Activated effector memory CD4-positive, alpha-beta T cell treated with Interleukin-2 at 50 U/mL for 16 hours (primary cell): ENCODE measurements around the gene PPM1H.

Experiments used
- DNase-seq: peaks from one replicate; pipeline ENCODE4 v3.0.0-alpha.2; 2020

PPM1H gene

DNA sequence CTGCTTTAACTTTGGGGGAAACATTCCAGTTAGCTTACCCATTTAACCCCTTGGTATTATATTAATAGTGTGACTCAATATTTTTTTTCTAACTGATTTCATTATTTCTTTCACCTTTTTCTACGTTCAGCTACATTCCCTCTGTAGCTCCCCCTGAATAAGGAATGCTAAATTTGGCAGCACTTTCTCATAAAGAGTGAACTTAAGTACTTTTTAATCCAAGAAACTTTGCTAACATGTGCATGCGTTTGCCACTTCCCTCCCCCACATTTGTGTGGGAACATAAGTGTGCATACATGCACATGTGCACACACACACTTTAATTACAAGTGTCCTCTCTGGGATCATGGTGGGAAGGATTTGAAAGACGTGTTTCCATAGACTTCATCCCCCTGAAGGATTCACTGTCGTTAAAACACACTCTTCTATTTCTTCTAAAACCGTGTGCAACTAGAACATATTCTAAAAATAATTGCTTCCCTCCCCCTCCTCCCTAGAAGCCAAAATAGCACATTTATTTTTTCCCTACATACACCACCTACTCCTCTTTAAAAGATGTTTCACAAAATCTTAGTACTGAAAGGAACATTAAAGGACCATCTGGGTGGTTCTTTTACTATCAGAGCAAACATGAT lies 142.6 kb downstream of the PPM1H start:
- no peak for DNase-seq

DNA sequence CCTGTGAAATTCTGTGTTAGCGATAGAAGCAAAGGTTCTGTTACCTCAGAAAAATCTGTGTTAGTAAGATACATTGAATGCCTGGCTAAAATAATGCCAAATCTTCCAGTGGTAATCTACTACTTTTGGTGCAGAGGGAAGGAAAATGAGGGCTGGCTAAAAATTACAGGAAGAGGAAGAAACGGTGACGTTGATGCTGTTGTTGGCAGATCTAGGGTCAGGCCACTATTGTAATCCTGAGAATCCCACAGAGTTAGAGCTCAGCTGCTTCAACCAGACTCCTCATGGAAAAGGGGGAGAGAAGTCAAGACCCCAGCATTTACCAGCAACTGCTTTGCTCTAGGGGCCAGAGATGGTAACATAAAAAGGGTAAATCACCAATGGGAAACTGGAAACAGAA lies 145.1 kb downstream of the PPM1H start:
- no peak for DNase-seq

DNA sequence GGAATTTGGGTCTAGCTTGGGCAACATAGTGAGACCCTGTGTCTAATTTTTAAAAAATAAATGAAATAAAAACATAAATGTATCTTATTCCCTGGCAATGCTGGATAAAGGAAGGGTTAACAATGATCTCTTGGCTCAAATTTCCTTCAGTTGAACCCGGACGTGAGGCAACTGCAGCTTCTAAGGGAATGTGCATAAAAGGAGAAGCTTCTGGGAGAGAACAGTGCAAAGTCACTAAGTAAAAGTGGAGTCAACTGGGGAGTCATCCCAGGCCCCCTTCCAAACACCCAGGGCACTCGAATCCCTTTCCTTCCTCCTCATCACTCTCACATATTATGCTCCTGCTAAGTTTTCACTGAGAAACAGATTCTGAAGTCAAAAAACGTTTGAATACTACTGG lies 147.3 kb downstream of the PPM1H start:
- no peak for DNase-seq

DNA sequence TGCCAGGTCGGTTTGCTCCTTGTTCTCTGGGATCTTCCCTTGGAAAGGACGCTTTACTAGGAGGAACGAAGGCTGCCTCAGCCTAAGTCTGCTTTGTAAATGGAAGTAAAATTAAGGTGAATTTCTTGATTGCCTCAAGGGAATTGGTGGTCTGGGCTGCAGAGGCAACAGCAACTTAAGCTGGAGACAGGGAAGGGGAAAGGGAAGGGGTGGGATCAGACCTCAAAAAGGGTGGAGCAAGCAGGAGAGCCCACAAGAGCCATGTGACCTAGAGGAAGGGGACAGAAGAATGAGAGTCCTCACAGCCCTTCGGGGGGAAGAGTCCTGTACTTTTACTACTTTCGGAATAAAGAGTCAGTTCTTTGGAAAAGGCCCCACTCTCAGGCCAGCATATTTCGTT lies 147.9 kb downstream of the PPM1H start:
- no peak for DNase-seq

- no peak for DNase-seq
These were observed 148.9 kb downstream of the PPM1H start for GRCh38 chr12:62785941-62786559.

DNA sequence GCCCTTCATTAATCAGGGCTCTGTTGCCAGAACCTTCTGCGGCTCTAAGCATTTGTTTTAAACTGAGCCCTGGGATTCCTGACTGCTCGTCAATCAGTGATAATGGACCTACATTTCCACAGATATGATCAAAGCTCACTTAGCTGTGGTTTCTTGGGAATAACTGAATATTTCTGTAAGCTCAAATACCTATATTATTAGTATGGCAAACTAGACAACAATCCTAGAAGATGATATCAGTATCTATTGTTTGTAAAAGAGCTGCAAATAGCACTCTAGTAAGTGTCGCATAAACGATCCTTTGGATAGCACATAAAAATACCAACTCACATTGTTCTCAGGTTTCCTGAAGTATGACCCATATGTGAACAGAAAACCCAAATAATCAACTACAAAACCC lies 150.4 kb downstream of the PPM1H start:
- no peak for DNase-seq

DNA sequence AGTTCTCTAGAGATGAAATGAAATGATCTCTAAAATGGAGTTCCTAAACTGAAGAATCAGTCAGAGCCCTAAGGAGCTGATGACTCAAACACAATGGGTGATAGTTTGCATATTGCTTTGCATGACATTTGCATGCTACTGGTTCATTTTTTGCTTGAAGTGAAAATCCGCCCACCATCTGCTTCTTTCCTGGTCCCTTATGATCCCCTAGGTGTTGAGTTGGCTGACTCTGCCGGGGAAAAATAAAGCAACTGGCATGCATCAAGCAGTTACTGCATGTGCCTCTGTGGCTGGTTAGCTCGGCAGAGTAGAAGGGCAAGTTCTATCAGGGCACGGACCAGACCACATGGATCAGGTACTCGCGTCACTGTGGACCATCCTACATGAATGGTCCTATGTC lies 151.1 kb downstream of the PPM1H start:
- no peak for DNase-seq

DNA sequence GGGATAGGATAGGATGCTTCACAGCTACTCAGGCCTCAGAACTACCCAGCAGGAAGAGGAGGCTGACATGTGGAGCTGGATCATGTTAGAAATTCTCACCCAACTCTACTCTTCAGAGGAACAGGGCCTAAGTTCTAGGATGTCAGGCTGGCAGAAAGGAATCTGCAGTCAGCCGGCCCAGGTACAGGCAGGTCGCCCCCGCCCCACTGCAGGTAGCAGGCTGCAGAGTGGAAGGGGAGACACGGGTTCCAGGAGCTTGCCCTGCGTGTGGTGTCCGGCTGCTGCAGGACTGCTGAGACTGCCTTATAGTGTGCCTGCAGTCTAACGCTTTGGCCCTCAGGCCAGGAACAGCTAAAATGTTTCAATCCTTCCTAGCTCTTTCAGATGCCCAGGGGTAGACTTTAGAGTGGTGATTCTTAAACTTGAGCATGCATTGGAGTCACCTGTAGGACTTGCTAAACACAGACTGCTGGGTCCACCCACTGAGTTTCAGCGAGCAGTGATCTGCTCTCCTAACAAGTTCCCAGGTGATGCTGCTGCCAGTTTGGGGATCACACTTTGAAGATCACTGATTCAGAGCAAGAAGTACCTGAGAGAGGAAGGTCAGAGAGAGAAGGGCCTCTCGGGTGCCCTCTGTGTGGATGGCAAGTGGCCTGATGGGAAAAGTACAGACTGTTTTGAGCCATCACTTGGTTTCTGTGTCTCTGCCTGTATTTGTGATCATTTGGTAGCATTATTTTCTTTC lies 153.6 kb downstream of the PPM1H start:
- DNase-seq = no peak

DNA sequence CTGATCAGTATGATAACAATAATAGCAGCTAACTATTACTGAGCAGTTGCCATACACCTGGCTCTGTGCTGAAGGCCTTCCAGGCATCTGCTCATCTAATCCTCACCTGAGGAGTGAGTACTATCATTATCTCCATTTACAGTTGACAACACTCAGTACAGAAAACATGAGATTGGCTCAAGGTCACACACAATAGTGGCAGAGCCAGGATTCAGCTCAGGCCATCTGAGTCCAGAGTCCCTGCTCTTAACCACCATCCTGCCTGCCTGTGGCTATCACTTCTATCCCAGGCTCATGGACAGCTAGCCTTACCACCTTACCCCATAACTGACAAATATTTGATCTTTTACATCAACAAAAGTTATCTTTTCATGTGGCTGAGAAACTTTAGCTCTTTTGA lies 155.5 kb downstream of the PPM1H start:
- DNase-seq = no peak

- no peak for DNase-seq
These were observed 156.8 kb downstream of the PPM1H start for GRCh38 chr12:62778187-62778586.

GRCh38 chr12:62776997-62777396 lies 158.0 kb downstream of the PPM1H start:
- DNase-seq = no peak

DNA sequence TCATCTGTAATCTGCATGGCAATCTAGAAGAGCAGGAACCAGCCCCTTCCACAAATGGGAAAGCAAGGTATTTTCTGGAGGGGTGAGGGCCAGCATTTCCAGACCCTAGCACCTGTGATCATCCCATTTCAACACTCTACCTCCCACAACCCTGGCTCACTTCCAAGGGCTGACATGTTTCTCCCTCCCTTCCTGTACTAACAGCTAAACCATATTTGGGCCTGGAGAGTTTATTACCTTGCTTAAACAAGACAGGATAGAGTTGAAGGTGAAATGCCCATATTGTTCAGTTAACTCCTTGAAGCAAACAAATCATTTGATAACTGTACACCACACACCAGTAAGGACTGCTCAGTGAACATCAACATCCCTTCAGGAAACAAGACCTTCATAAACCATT lies 158.4 kb downstream of the PPM1H start:
- no peak for DNase-seq

DNA sequence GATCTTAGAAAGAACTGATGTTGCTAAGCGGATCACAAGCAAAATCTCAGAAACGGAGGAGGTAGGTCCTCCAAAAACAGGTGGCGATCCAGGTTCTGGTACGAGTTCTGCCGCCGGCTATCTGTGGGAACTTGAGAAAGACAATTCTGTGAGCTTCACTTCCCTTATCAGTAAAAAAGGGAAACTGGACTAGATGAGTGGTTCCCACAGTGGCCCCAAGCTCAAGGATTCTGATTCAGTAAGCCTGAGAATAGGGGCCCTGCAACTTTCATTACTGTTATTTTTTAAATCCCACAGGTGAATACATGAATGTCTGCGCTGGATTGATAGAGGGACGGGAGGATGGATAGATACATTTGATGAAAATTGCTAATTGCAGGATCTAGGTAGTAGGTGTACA lies 160.2 kb downstream of the PPM1H start:
- DNase-seq = no peak

DNA sequence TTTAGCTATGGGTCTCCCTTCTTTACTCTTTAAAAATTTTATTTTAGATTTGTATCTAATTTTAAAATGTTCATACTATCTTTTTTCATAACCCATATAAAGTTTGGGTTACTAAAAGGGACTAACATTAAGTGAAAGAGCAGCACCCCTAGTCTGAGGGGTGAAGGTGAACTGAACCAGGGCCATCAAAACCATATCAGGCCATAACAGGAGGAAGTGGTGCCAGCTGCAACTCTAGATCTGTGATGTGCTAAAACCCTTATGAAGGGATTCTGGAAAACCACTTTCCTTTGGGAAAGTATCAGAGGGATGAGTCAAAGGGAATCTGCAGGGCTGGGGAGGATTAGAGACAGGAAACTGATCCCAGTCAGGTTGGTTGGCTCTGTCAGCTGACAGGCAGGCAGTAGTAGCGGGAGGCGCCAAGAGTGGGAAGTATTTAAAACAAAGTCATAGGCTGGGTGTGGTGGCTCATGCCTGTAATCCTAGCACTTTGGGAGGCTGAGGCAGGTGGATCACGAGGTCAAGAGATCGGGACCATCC lies 162.5 kb downstream of the PPM1H start:
- DNase-seq = no peak

DNA sequence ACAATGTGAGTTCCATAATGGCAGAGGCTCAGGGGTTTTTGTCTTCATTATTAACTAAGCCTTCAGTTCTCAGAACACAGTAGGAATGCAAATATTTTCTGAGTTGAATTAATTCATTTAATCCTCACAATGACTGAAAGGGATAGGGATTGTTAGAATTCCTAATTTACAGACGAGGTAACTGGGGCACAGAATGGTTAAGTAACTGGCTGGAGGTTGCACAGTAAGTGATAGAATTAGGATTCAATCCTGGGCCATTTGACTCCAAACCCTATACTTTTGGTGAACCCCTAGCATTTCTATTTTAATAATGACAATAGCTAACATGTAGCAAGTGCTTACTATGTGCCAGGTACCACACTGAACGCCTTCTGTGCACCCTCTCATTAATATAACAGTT lies 163.1 kb downstream of the PPM1H start:
- DNase-seq = no peak

DNA sequence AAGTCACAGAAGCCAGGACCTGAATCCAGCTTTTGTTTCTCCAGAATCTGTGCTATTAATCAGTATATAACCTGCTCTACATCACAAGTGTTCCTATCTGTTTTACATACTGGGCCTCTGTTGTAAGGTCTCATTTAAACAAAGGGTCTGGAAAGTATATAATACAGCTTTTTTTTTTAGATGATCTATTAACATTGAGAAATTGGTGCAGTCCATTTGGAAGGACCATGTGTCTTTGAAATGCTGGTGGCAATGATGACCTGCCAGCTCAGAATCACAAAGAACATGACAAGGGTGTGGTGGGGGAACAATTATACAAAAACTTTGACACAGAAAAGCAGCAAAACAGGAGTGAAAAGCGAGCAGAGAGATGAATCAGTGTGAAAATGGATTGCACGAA lies 164.6 kb downstream of the PPM1H start:
- no peak for DNase-seq

GRCh38 chr12:62769076-62769619 lies 165.8 kb downstream of the PPM1H start:
- no peak for DNase-seq

GRCh38 chr12:62767946-62768345 lies 167.0 kb downstream of the PPM1H start:
- DNase-seq = no peak

DNA sequence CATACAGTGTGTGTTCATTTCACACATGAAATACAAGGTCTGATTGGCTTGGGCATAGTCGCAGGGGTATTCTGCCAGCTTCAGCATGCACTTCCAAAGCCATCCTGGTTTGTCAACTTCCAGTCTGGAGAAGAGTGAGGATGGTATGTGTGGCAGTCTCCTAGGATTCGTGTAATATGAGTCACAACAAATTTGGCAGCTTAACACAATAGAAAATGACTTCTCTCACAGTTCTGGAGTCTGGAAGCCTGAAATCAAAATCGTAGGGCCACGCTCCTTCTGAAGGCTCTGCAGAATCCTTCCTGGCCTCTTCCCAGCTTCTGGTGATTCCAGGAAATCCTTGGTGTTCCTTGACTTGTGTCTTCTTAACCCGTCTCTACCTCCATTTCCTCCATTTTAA lies 167.5 kb downstream of the PPM1H start:
- no peak for DNase-seq

- no peak for DNase-seq
These were observed 168.5 kb downstream of the PPM1H start for GRCh38 chr12:62766496-62766895.

GRCh38 chr12:62763861-62764645 lies 170.9 kb downstream of the PPM1H start:
- DNase-seq = no peak

DNA sequence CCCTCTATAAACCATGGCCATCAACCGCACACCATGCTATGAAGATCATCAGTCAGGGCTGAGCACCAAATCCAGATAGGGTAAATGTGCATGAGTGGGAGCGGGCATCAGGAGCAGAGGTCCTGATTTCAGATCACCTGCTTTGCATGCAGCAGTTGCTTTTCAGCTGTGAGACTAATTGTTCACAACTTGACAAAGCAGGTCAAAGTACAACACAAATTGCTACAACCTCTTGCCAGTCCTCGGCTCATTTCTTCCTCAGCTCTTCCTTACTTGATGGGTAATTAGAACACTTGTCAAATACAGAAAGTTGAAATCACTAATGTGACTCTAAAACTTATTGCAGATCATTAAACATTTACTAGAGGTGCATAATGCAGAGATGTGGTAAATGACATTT lies 171.6 kb downstream of the PPM1H start:
- DNase-seq = no peak

- no peak for DNase-seq
These were observed 172.3 kb downstream of the PPM1H start for GRCh38 chr12:62762645-62763044.
